Mucosa of descending colon (tissue), 3 donors: Measurements from ENCODE around the gene PKIB. TPM values are rescaled to one million over a fixed set of nuclear protein-coding genes. Genes with fewer than 3 reads are reported as not detected.

Source experiments
- ATAC-seq: fragments of 200-7000 bp; cut with Tn5 transposase; one replicate; pipeline ENCODE4 v1.9.1; 2020; ENCODE audit warnings: mild to moderate bottlenecking, moderate library complexity
- DNase-seq, 3 donors: peaks; one replicate each; pipeline ENCODE4 v3.0.0-alpha.2; 2020
- H3K36me3 ChIP-seq: fragments of 200-600 bp; one replicate; pipeline ENCODE4 v1.8.0; 2021; ENCODE audit warnings: low read depth, mild to moderate bottlenecking
- H3K4me1 ChIP-seq: fragments of 200-600 bp; one replicate; pipeline ENCODE4 v1.8.0; 2021; ENCODE audit warnings: low read depth, mild to moderate bottlenecking
- H3K4me3 ChIP-seq: fragments of 200-600 bp; one replicate; pipeline ENCODE4 v1.8.0; 2021; ENCODE audit warnings: mild to moderate bottlenecking
- H3K9me3 ChIP-seq: fragments of 200-600 bp; one replicate; pipeline ENCODE4 v1.8.0; 2021; ENCODE audit warnings: mild to moderate bottlenecking
- intact Hi-C, 2 donors: fragments of 100-400 bp; cut with DNase I in 1 of 2; cut with micrococcal nuclease in 1 of 2; formaldehyde crosslinking; loops; one replicate each; pipeline versions ENCODE4 v1.11.0 to v1.11.1; 2022; cut with DNase I, micrococcal nuclease
- long read RNA-seq, 2 donors: library from polyadenylated mRNA; unstranded; transcript quantifications; one replicate each; pipeline ENCODE4 v2.0.0, GENCODE V29; 2019 to 2021
- total RNA-seq, 3 donors: library from RNA; stranded (reverse); fragmentation: NEBNext Ultra II Directional in 2 of 3; extraction: Animal tissue kit (Norgen Biotek cat#: 25700) in 2 of 3; gene quantifications; one replicate each; pipeline versions ENCODE4 v1.2.1 to v1.2.4, GENCODE V29; 2021 to 2023
- TF ChIP-seq, protein P1 (sequence below): fragments of 200-600 bp; IDR thresholded peaks from one replicate; pipeline ENCODE4 v1.8.0; 2022; ENCODE audit warnings: antibody characterized with exemption, mild to moderate bottlenecking
- donor health status: DM: no; HTN: no; CAD: no; lungs with moderate emphysema.
- donor health status: DM: no; HTN: no; CAD: no.
- donor health status: DM: no; HTN: yes; CAD: no.

Gene PKIB, protein sequence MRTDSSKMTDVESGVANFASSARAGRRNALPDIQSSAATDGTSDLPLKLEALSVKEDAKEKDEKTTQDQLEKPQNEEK
- total RNA-seq, result 100 to 1,000 TPM in 2 of 3 donors, 10 to 100 TPM in 1; 75.1 to 214 (median 122) TPM
- long read RNA-seq, donor 1, transcript PKIB-205 (5 exons, 1,398 nt), result major isoform, 54 of 72 reads
- long read RNA-seq, donor 1, partial matches to known transcripts, result 4 of 72 reads
- long read RNA-seq, donor 1, other reads (novel, unspliced or antisense), result 12 of 72 reads
- long read RNA-seq, donor 2, transcript PKIB-203 (2 exons, 556 nt), result minor isoform, 5 of 147 reads
- long read RNA-seq, donor 2, transcript PKIB-205 (5 exons, 1,398 nt), result major isoform, 72 of 147 reads
- long read RNA-seq, donor 2, partial matches to known transcripts, result 22 of 147 reads
- long read RNA-seq, donor 2, other reads (novel, unspliced or antisense), result 45 of 147 reads

DNA sequence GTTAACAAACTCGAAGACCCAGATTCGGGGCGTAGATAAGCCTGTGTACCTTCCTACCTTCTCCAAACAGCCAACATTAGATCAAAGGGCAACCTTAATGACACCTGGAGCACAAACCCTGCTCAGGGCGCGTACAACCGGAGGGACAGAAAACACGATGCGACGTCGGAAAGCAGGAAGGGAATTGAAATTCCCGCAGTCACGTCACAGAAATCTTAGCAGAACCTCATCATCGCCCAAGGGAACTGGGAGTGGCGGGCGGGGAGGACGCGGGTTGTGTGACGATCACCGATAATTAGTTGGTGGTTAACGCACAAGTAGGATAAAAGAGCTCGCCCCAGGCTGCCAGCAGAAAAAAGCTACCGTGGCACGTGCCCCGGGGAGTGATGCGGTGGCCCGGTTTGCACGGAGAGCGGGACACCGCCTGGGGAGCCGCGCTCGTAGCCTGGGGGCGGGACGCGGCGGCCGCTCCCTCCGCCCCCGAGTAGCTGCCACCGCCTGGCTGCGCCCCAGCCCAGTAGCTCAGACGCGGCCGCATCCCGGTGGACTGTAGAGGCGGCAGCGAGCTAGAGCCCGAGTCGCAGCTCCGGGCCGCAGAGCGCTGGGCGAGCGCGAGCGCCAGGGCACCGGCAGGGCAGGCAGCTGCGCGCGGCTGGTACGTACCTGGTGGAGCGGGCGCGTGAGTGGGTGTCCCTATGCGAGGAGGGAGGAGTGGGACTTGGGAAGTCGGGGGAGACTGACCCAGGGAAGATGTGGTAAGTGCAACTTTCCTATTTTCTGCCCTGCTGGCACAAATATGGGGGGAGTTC lies at the start of gene PKIB:
Gene PKIB (plus strand): TSS at position 525 of the 809 bp plus-strand sequence. CDS start 107,390 bp downstream, outside the sequence.
- Histone ChIP-seq H3K9me3 (no peaks in the 10 kb centered on the region), H3K36me3 (no peaks in the 10 kb centered on the region), H3K4me3 (peak within 1 kb of the TSS; percentile 25), H3K4me1 (peaks cover 8% of the 10 kb centered on the region)
- DNase-seq (peak; percentile 84 to 91 (median 89)), ATAC-seq (peak; percentile 95)
- intact Hi-C loops, result no loop called here
- TF ChIP-seq, protein P1, sequence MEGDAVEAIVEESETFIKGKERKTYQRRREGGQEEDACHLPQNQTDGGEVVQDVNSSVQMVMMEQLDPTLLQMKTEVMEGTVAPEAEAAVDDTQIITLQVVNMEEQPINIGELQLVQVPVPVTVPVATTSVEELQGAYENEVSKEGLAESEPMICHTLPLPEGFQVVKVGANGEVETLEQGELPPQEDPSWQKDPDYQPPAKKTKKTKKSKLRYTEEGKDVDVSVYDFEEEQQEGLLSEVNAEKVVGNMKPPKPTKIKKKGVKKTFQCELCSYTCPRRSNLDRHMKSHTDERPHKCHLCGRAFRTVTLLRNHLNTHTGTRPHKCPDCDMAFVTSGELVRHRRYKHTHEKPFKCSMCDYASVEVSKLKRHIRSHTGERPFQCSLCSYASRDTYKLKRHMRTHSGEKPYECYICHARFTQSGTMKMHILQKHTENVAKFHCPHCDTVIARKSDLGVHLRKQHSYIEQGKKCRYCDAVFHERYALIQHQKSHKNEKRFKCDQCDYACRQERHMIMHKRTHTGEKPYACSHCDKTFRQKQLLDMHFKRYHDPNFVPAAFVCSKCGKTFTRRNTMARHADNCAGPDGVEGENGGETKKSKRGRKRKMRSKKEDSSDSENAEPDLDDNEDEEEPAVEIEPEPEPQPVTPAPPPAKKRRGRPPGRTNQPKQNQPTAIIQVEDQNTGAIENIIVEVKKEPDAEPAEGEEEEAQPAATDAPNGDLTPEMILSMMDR, result no peak

DNA sequence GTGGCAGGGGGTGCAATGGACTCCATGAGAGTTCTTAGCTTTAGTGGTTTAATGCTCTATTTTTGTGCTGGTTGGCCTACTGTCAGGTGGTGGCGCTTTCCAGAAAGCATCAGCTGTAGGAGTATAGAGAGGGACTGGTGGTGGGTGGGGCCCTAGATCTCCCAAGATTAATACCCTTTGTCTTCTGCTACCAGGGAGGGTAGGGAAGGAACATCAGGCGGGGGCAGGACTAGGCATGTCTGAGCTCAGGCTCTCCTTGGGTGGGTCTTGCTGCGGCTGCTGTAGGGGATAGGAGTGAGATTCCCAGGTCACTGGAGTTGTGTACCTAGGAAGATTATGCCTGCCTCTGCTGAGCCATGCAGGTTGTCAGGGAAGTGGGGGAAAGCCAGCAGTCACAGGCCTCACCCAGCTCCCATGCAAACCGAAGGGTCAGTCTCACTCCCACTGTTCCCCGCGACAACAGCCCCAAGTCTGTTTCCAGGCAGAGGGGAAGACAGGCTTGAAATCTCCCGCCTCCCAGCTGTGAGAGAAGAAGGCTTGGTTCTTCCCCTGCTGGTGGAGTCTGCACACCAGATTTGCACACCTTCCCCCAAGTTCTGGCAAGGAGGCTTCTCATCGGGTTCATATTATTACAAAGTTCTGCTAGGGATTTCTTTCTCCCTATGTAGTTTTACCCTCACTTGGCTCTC lies 46.7 kb upstream of the PKIB start:
- no peaks in the 10 kb centered on the region for H3K4me1 ChIP-seq
- no peaks in the 10 kb centered on the region for H3K36me3 ChIP-seq
- no peak overlapping the region for H3K4me3 ChIP-seq
- ATAC-seq (no peak), DNase-seq (no peak)
- TF ChIP-seq, protein P1, result no peak
- H3K9me3 ChIP-seq, result no peaks in the 10 kb centered on the region
- intact Hi-C loops, result no loop called here

DNA sequence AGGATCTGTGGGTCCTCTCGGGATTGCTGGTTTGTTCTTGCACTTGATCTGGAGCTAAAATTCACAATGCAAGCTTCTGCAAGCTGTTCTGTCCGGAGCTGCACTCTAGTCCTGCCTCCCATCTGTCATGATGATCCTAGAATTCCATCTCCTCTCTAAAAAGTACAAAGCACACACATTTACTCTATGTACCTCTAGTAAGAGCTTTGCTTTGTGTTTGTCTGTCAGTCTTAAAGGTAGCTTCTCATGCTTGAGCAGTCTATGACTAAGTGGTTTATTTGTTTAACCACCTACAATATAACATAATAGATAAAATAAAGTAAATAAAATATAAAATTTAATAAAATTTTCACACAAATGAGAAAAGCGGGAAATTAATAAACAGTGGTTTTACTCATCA lies 46.0 kb upstream of the PKIB start:
- no peak overlapping the region for H3K4me3 ChIP-seq
- H3K9me3 ChIP-seq, result no peaks in the 10 kb centered on the region
- DNase-seq (no peak), ATAC-seq (no peak)
- H3K4me1 ChIP-seq, result no peaks in the 10 kb centered on the region
- TF ChIP-seq, protein P1, result no peak
- intact Hi-C loops, result no loop called here
- H3K36me3 ChIP-seq, result no peaks in the 10 kb centered on the region

DNA sequence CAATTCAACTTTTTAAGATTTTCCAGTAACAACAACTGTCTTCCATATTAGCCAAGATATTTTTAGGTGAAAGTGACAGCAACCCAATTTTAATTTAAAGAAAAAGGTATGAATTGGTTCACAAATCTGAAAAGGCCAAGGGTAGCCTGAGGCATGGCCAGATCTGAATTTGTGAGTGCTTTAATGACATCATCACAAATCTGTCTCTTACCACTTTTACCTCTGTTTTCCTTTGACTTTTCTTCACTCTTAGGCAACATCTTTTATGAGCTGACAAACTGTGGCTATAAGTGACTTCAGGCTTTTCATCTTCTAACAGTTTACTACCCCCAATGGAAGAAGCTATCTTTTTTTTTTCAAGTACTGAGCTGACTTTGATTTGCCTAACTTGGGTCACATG lies 44.5 kb upstream of the PKIB start:
- H3K4me3 ChIP-seq, result no peak overlapping the region
- intact Hi-C loops, result no loop called here
- ATAC-seq (no peak), DNase-seq (no peak)
- H3K4me1 ChIP-seq, result peaks cover 3% of the 10 kb centered on the region
- H3K36me3 ChIP-seq, result no peaks in the 10 kb centered on the region
- no peaks in the 10 kb centered on the region for H3K9me3 ChIP-seq
- TF ChIP-seq, protein P1, result no peak

DNA sequence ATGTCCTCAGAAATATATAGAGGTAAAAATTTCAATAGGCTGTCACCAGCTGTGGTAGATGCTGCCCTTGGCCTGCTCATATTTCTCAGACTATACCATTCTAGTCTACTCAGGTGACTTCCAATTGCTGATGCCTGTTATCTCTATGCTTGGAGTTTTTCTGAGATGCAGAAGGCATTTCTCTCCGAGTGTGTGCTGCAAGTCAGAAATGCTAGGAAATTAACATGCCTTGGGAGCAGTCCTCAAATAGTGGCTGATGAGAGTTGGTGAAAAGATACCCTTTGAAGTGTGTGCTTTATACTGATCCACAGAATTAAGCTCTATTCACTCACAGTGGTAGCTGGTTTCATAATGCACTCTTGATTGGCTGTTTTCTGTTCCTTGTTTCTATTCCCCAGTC lies 43.2 kb upstream of the PKIB start:
- DNase-seq, result no peak
- H3K4me1 ChIP-seq, result peaks cover 3% of the 10 kb centered on the region
- ATAC-seq, result no peak
- no peaks in the 10 kb centered on the region for H3K36me3 ChIP-seq
- intact Hi-C loops, result no loop called here
- TF ChIP-seq, protein P1, result no peak
- H3K4me3 ChIP-seq, result no peak overlapping the region
- H3K9me3 ChIP-seq, result no peaks in the 10 kb centered on the region
